OCI-LY3 (cell line): ENCODE data around the gene FGL2.
"Not testable (repeated sequence)": the region's sequence is repeated elsewhere in the genome, so short reads cannot be mapped to it uniquely, and the experiment has no call there.

Source experiments
- H2AFZ ChIP-seq: fragments of 200-600, 300-600 bp; shearing (Covaris generic); 2 replicates; pipeline ENCODE4 v1.6.0; 2014; ENCODE audit warnings: antibody characterized with exemption, low read depth, low read length
- H3K27ac ChIP-seq: fragments of 200-600, 300-600 bp; sonication (generic); 2 replicates; pipeline ENCODE4 v1.5.1; 2014; ENCODE audit warnings: mild to moderate bottlenecking, low read length, moderate library complexity, mixed read lengths
- H3K27me3 ChIP-seq: fragments of 200-600, 300-600 bp; sonication (generic); 2 replicates; pipeline ENCODE4 v1.6.1; 2014; ENCODE audit warnings: low read depth, low read length, mixed read lengths
- H3K36me3 ChIP-seq: fragments of 200-600, 300-600 bp; sonication (generic); replicated peaks from 2 replicates; pipeline ENCODE3; 2014; ENCODE audit warnings: low read depth, low read length, mixed read lengths
- H3K4me1 ChIP-seq: fragments of 300-600, 200-600 bp; sonication (generic); 2 replicates; pipeline ENCODE4 v1.6.1; 2014; ENCODE audit warnings: low read length, mixed read lengths
- H3K4me2 ChIP-seq: fragments of 200-600, 300-600 bp; sonication (generic); 2 replicates; pipeline ENCODE4 v1.6.1; 2014; ENCODE audit warnings: low read length, mixed read lengths
- H3K4me3 ChIP-seq: fragments of 300-600, 200-600 bp; sonication (generic); 2 replicates; pipeline ENCODE4 v1.5.1; 2014; ENCODE audit warnings: antibody characterized with exemption, mild to moderate bottlenecking, low read length, moderate library complexity
- H3K79me2 ChIP-seq: fragments of 300-600, 200-600 bp; shearing (Covaris generic); 2 replicates; pipeline ENCODE4 v1.6.1; 2014; ENCODE audit warnings: mild to moderate bottlenecking, low read length, mixed read lengths
- H3K9ac ChIP-seq: fragments of 300-600, 200-600 bp; shearing (Covaris generic); 2 replicates; pipeline ENCODE4 v1.6.0; 2014; ENCODE audit warnings: mild to moderate bottlenecking, low read length, moderate library complexity
- H3K9me3 ChIP-seq: fragments of 200-600, 300-600 bp; shearing (Covaris generic); 2 replicates; pipeline ENCODE4 v1.6.1; 2014; ENCODE audit warnings: low read length, mixed read lengths; ENCODE audit not compliant: insufficient read depth
- H4K20me1 ChIP-seq: fragments of 200-600, 300-600 bp; sonication (generic); 2 replicates; pipeline ENCODE4 v1.6.1; 2016; ENCODE audit warnings: low read length, mixed read lengths; ENCODE audit not compliant: insufficient read depth
- CTCF ChIP-seq: fragments of 200-600, 300-600 bp; sonication (generic); IDR thresholded peaks from 2 replicates; pipeline ENCODE4 v1.5.1; 2014; ENCODE audit warnings: antibody characterized with exemption, low read length, low read depth
- EZH2phosphoT487 ChIP-seq: fragments of 200-600 bp; shearing (Covaris generic); IDR thresholded peaks from 2 replicates; pipeline ENCODE4 v1.6.1; 2018; ENCODE audit warnings: antibody characterized with exemption, mixed run types, low read depth

Gene FGL2

GRCh38 chr7:77172437-77173172 lies 27.0 kb downstream of the FGL2 start:
- H3K27ac ChIP-seq, H2AFZ ChIP-seq, H3K9ac ChIP-seq, H3K9me3 ChIP-seq, H3K4me2 ChIP-seq, H3K4me3 ChIP-seq, H3K27me3 ChIP-seq, H3K36me3 ChIP-seq, H4K20me1 ChIP-seq, H3K79me2 ChIP-seq: not testable (repeated sequence)
- peaks cover 18% of the 10 kb centered on the region for H3K4me1 ChIP-seq

- not testable (repeated sequence) for H4K20me1 ChIP-seq, H3K4me2 ChIP-seq, H3K36me3 ChIP-seq, H2AFZ ChIP-seq, H3K9me3 ChIP-seq, H3K27ac ChIP-seq, H3K4me3 ChIP-seq, H3K9ac ChIP-seq, H3K79me2 ChIP-seq, H3K27me3 ChIP-seq
- peaks cover 14% of the 10 kb centered on the region for H3K4me1 ChIP-seq
Measured at GRCh38 chr7:77171073-77171472, 28.5 kb downstream of the FGL2 start.

- Histone ChIP-seq H3K9me3 (no peaks in the 10 kb centered on the region), H3K4me2 (peak overlapping the region; percentile 74), H3K4me3 (peak overlapping the region; percentile 3), H3K36me3 (no peaks in the 10 kb centered on the region), H4K20me1 (no peaks in the 10 kb centered on the region), H3K79me2 (no peaks in the 10 kb centered on the region), H3K4me1 (peaks cover 27% of the 10 kb centered on the region), H2AFZ (no peak overlapping the region), H3K27me3 (no peaks in the 10 kb centered on the region), H3K9ac (peak overlapping the region; percentile 44; the same call in 1 of the 2 replicates), H3K27ac (peak overlapping the region; percentile 75)
- TF ChIP-seq CTCF (no peak), EZH2phosphoT487 (no peak)
Measured at GRCh38 chr7:77157446-77157845, 42.2 kb downstream of the FGL2 start.

GRCh38 chr7:77157034-77157433 lies 42.6 kb downstream of the FGL2 start:
- not testable (repeated sequence) for H3K79me2 ChIP-seq, H4K20me1 ChIP-seq, H3K9me3 ChIP-seq, H3K36me3 ChIP-seq, H2AFZ ChIP-seq, H3K27me3 ChIP-seq
- Histone ChIP-seq H3K9ac (peak overlapping the region; percentile 41; the same call in 1 of the 2 replicates), H3K27ac (peak overlapping the region; percentile 75), H3K4me3 (peak overlapping the region; percentile 3), H3K4me2 (peak overlapping the region; percentile 74), H3K4me1 (peaks cover 27% of the 10 kb centered on the region)

GRCh38 chr7:77155601-77156377 lies 43.8 kb downstream of the FGL2 start:
- not testable (repeated sequence) for H2AFZ ChIP-seq, H4K20me1 ChIP-seq, H3K79me2 ChIP-seq, H3K9me3 ChIP-seq, H3K27me3 ChIP-seq, H3K36me3 ChIP-seq
- Histone ChIP-seq H3K4me1 (peaks cover 27% of the 10 kb centered on the region), H3K4me2 (peak overlapping the region; percentile 57), H3K27ac (peak overlapping the region; percentile 59), H3K9ac (peak overlapping the region; percentile 45), H3K4me3 (0 out of 2 replicates have a peak overlapping the region, but pooled peaks have one; percentile 15)
